HG03378 (cell line): Measurements from ENCODE around the gene NRK.
"Not testable (repeated sequence)": the region's sequence is repeated elsewhere in the genome, so short reads cannot be mapped to it uniquely, and the experiment has no call there.

Experiments used
- ATAC-seq: cut with Tn5 transposase; IDR thresholded peaks from one replicate; pipeline ENCODE4 v1.9.1; 2021; ENCODE audit warnings: mild to moderate bottlenecking, moderate library complexity; ENCODE audit not compliant: unreplicated experiment

NRK gene, protein sequence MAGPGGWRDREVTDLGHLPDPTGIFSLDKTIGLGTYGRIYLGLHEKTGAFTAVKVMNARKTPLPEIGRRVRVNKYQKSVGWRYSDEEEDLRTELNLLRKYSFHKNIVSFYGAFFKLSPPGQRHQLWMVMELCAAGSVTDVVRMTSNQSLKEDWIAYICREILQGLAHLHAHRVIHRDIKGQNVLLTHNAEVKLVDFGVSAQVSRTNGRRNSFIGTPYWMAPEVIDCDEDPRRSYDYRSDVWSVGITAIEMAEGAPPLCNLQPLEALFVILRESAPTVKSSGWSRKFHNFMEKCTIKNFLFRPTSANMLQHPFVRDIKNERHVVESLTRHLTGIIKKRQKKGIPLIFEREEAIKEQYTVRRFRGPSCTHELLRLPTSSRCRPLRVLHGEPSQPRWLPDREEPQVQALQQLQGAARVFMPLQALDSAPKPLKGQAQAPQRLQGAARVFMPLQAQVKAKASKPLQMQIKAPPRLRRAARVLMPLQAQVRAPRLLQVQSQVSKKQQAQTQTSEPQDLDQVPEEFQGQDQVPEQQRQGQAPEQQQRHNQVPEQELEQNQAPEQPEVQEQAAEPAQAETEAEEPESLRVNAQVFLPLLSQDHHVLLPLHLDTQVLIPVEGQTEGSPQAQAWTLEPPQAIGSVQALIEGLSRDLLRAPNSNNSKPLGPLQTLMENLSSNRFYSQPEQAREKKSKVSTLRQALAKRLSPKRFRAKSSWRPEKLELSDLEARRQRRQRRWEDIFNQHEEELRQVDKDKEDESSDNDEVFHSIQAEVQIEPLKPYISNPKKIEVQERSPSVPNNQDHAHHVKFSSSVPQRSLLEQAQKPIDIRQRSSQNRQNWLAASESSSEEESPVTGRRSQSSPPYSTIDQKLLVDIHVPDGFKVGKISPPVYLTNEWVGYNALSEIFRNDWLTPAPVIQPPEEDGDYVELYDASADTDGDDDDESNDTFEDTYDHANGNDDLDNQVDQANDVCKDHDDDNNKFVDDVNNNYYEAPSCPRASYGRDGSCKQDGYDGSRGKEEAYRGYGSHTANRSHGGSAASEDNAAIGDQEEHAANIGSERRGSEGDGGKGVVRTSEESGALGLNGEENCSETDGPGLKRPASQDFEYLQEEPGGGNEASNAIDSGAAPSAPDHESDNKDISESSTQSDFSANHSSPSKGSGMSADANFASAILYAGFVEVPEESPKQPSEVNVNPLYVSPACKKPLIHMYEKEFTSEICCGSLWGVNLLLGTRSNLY (N-terminal part only)

GRCh38 chrX:105822138-105823091, at the start of gene NRK:
NRK (plus strand) TSS chrX:105822539; CDS start chrX:105822846, 307 bp downstream.
- ATAC-seq, result no peak

DNA sequence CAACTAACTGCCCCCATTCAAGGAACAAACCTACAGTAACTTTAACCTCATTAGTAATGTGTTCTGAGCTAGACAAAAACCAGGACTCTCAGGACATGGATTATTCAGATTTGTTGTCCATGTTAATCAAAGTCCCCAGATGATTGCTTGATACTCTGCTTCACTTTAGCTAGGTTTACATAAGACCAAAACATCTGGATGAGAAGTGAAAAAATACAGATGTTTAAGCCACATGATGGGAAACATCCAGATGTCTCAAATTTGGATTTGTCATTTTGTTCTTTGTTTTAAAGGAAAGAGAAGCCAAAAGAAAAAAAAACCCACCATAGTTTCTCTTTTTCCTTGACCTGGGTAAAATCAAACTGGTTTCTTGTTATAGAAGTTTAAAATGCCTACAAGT, 48.5 kb upstream of the NRK start:
- no peak for ATAC-seq

DNA sequence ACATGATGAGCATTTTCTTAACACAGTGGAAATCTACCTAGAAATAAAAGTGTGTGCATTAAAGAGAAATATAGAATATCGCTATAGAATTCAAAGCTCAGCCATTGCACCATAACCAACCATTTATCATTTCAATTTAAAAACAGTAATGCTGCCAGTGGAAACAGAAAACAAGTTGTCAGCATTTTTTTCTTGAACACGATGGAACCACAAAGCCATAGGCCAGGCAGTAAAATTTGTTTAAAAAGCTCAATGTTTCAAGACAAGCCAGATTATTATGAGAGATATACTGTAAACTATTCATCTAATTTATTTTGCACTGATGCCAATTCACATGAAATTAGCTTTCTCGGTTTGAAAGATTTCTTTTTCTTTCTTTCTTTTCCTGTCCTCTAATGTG, 46.7 kb upstream of the NRK start:
- no peak for ATAC-seq

DNA sequence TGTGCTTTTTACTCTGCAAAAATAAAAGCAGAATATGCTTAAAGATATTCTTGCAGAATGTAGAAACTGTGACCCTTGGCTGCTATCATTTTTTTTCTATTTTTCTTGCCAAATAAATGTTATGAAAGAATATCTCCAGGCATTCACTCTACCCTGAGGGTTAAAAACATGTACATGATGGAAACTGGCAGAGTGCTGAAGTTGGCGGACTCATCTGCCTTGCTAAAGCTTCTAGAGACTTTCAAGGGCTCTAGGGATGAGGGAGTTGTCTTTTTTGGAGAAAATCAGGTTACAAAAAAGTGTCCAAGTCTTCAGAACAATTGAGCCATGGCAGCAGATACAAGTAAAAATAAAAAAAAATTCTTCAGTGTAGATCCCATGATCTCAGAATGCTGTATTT, 40.5 kb upstream of the NRK start:
- ATAC-seq, result no peak

GRCh38 chrX:105796877-105797276, 25.5 kb upstream of the NRK start:
- ATAC-seq, result not testable (repeated sequence)

- ATAC-seq, result no peak
These were observed 18.4 kb upstream of the NRK start for GRCh38 chrX:105803891-105804290.

DNA sequence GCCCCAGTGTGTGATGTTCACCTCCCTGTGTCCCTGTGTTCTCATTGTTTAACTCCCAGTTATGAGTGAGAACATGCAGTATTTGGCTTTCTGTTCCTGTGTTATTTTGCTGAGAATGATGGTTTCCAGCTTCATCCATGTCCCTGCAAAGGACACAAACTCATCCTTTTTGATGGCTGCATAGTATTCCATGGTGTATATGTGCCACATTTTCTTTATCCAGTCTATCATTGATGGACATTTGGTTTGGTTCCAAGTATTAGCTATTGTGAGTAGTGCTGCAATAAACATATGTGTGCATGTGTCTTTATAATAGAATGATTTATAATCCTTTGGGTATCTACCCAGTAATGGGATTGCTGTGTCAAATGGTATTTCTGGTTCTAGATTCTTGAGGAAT, 16.7 kb upstream of the NRK start:
- not testable (repeated sequence) for ATAC-seq

DNA sequence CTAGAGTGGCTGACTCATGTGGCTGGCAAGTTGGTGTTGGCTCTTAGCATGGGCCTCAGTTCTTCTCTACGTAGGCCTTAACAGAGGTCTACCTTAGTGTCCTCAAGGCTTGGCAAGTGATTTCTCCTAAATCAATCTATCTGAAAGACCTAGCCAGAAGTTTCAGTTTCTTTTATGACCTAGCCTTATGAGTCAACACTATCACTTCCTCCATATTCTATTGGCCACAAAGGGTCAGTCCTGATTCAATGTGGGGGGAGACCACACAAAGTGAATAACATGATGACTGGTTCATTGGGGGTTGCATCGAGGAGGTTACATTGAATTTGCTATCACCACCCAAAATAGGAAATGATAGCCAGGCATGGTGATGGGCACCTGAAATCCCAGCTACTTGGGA, 5.8 kb upstream of the NRK start:
- ATAC-seq, result no peak

- ATAC-seq, result no peak
These were observed 2.1 kb upstream of the NRK start for GRCh38 chrX:105820247-105820646.

DNA sequence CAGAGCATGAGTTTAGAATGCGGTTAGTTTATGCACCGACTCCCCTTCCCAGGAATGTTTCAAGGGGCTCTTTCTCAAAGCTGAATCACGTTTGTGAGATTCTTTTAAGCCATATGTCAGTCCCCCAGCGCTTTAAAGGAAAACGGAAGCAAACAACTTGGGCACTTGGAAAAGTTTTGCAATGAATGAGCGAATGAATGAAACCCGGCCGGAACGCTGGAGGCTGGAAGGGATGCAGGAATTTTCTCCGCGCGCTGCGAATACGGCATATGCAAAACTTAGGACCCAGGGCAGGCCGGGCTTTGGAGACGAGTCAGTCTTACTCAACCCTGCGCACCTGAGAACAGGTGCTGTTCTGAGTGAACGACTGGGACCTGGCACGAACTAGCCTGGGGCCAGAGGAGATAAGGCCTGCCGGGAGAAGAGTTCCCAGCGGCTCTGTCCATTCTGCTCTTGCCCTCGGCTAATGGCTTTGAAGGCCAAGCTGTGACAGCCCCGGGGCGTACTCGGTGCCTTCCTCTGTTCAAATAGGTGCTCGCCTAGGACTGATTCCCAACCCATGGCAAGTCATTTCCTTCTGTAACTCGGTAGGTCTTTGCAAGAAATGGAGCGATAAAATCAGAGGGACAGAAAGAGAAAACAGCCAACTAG, 743 bp upstream of the NRK start:
- no peak for ATAC-seq

GRCh38 chrX:105823092-105823455, 735 bp downstream of the NRK start:
- ATAC-seq, result no peak

- ATAC-seq, result no peak
These were observed 6.7 kb downstream of the NRK start for GRCh38 chrX:105829011-105829410.

- ATAC-seq, result no peak
These were observed 14.9 kb downstream of the NRK start for GRCh38 chrX:105837232-105837631.

- ATAC-seq, result no peak
These were observed 23.3 kb downstream of the NRK start for GRCh38 chrX:105845631-105846030.

DNA sequence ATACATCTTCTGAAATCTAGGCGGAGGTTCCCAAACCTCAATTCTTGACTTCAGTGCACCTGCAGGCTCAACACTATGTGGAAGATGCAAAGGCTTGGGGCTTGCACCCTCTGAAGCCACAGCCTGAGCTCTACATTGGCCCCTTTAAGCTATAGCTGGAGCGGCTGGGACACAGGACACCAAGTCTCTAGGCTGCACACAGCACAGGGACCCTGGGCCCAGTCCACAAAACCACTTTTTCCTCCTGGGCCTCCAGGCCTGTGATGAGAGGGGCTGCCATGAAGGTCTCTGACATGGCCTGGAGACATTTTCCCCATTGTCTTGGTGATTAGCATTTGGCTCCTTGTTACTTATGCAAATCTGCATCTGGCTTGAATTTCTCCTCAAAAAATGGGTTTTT, 27.8 kb downstream of the NRK start:
- ATAC-seq, result not testable (repeated sequence)

GRCh38 chrX:105865709-105866108, 43.4 kb downstream of the NRK start:
- no peak for ATAC-seq

GRCh38 chrX:105869701-105870100, 47.4 kb downstream of the NRK start:
- no peak for ATAC-seq

GRCh38 chrX:105870445-105870844, 48.1 kb downstream of the NRK start:
- ATAC-seq, result no peak

GRCh38 chrX:105872941-105873340, 50.6 kb downstream of the NRK start:
- ATAC-seq, result no peak

- ATAC-seq, result no peak
These were observed 52.5 kb downstream of the NRK start for GRCh38 chrX:105874790-105875189.
